Activated T-cell treated with anti-CD3 and anti-CD28 coated beads, Interleukin-2, amount 50 U/mL, for 72 hours (primary cell): ENCODE measurements around the gene CPNE2. TPM values are rescaled to one million over a fixed set of nuclear protein-coding genes. Genes with fewer than 3 reads are reported as not detected.
A peak's percentile ranks its signal among the peaks of the same experiment; 100 is the strongest.

Experiments
- ATAC-seq, 2 donors: fragments of 150-1000 bp; cut with Tn5 transposase; replicated peaks in 1 of 2; 2 replicates each; pipeline ENCODE4 v1.10.0; 2021; ENCODE audit warnings: moderate library complexity in 2 of 2, mild to moderate bottlenecking in 1 of 2
- DNase-seq, 2 donors: peaks; one replicate each; pipeline ENCODE4 v3.0.0; 2021 to 2022; ENCODE audit warnings: mixed read lengths in 1 of 2
- H3K27ac Mint-ChIP-seq: one replicate; pipeline ENCODE4 v1.8.0; 2022; ENCODE audit warnings: mild to moderate bottlenecking, moderate library complexity, mixed read lengths
- H3K27me3 Mint-ChIP-seq: one replicate; pipeline ENCODE4 v1.8.0; 2022; ENCODE audit warnings: low read depth, mixed read lengths
- H3K36me3 Mint-ChIP-seq, 2 donors: one replicate each; pipeline ENCODE4 v1.8.0; 2022; ENCODE audit warnings: mixed read lengths in 2 of 2, mild to moderate bottlenecking in 1 of 2; ENCODE audit not compliant: insufficient read depth in 2 of 2
- H3K4me1 Mint-ChIP-seq: one replicate; pipeline ENCODE4 v1.8.0; 2022; ENCODE audit warnings: low read depth, mixed read lengths
- H3K4me3 Mint-ChIP-seq, 2 donors: one replicate each; pipeline ENCODE4 v1.8.0; 2022; ENCODE audit warnings: mild to moderate bottlenecking in 2 of 2, mixed read lengths in 2 of 2, moderate library complexity in 2 of 2
- H3K9me3 Mint-ChIP-seq, 2 donors: one replicate each; pipeline ENCODE4 v1.8.0; 2022; ENCODE audit warnings: mixed read lengths in 2 of 2
- total RNA-seq, 2 donors: library from RNA; stranded (reverse); gene quantifications; one replicate each; pipeline ENCODE4 v1.2.3, GENCODE V29; 2022

CPNE2 gene
- total RNA-seq, 2 donors from 2014 or later, result 9.4 to 15.1 TPM

DNA sequence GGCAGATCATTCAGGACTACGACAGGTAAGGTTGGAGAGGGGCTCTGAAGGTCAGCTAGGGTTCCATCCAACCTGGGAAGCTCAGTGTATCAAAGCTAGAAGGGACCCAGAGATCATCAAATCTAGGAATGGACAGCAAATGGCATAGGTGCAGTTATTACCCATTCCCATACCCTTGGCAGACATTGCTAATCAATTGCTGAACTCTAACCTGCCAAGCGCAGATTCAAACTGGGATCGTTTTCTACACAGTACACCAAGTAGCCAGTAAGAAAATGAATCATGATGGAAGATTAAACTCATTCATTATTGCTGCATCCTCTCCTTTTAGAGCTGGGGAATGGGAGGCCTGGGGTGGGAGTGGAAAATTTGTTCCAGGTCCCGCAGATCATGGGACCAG is 33.6 kb downstream of the CPNE2 start:
- Mint-ChIP-seq H3K36me3 (no peaks in the 10 kb centered on the region), H3K27ac (no peak overlapping the region), H3K4me3 (no peak overlapping the region), H3K9me3 (no peaks in the 10 kb centered on the region), H3K27me3 (no peaks in the 10 kb centered on the region), H3K4me1 (peaks cover 77% of the 10 kb centered on the region)
- DNase-seq (no peak), ATAC-seq (no peak)

DNA sequence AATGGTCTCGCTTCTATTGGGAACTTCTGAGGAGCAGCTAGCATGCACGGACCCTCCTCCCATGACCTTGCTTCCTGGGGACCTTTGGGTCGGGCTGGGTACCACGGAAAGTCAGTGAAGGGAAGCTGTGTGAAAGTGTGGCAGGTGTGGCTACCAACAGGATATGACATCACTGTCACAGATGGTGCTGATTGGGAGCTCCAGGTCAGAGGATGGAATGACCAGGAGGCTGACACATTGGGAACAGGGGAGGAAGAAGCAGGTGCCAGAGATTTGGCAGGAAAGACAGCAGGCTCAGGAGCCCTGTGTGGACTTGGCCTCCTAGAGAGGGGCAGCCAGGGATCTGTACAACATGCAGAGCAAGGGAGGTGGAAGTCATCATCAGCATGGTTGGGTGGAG is 34.0 kb downstream of the CPNE2 start:
- H3K27me3 Mint-ChIP-seq, result no peaks in the 10 kb centered on the region
- peak overlapping the region; percentile 10 to 16 for H3K4me3 Mint-ChIP-seq
- H3K9me3 Mint-ChIP-seq, result no peaks in the 10 kb centered on the region
- ATAC-seq, result no peak
- peak overlapping the region; percentile 20 for H3K27ac Mint-ChIP-seq
- no peak for DNase-seq
- H3K4me1 Mint-ChIP-seq, result peaks cover 82% of the 10 kb centered on the region
- no peaks in the 10 kb centered on the region for H3K36me3 Mint-ChIP-seq

DNA sequence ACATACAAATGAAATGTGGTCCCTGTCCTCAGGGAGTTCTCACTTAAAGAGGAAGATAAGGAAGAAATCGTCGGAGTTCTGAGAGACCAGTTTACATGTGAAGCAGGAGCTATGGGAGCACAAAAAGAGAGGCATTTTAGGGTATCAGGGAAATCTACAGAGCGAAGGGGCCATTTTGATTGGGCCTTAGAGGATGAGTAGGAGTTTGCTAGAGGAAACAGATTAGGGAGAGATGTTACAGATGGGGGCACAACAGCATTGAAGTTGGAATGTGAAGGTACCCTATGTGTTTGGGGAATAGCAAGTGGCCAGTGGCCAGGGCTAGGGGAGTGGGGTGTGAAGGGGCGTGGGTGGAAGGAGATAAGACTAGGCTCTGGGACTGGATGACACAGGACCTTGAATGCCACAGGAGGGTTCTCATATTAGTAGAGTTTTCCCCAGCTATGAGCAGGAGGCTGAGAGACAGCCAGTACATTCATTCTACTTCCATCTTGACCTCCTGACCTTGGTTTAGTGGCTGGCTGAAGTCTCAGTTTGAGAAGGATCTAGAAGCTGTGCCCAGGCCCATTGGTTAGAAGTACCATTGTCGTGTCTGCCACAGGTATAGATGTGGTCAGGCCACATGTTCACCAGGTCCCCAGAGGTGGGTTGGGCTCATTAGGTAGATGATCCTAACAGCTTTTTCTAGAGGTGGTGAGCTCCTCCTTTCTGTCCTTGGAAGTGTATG is 34.8 kb downstream of the CPNE2 start:
- H3K9me3 Mint-ChIP-seq, result no peaks in the 10 kb centered on the region
- H3K4me3 Mint-ChIP-seq, result peak overlapping the region; percentile 35 to 43
- peak; percentile 39 to 51 for ATAC-seq
- H3K36me3 Mint-ChIP-seq, result no peaks in the 10 kb centered on the region
- peaks cover 89% of the 10 kb centered on the region for H3K4me1 Mint-ChIP-seq
- H3K27me3 Mint-ChIP-seq, result no peaks in the 10 kb centered on the region
- H3K27ac Mint-ChIP-seq, result peak overlapping the region; percentile 75
- DNase-seq, result peak; percentile 42

DNA sequence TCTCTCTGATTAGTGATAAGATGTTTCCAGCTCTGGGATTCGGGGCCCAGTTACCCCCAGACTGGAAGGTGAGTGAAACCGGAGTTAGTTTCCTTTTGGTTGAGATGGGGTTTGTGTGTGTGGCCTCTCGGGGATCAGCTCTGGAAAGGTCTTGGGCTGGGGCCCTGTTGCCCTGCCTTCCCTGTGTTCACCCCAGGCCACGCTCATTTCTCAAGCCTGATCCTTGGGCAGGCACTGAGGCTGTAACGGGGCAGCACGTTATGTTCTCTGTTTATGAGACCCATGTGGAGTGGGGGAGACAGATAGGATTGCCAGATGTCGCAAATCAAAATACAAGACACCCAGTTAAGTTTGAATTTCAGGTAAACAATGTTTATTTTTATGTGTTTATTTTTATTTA is 35.5 kb downstream of the CPNE2 start:
- H3K4me1 Mint-ChIP-seq, result peaks cover 95% of the 10 kb centered on the region
- peak overlapping the region; percentile 35 to 43 for H3K4me3 Mint-ChIP-seq
- ATAC-seq, result no peak
- H3K9me3 Mint-ChIP-seq, result no peaks in the 10 kb centered on the region
- no peaks in the 10 kb centered on the region for H3K36me3 Mint-ChIP-seq
- H3K27ac Mint-ChIP-seq, result peak overlapping the region; percentile 75
- no peaks in the 10 kb centered on the region for H3K27me3 Mint-ChIP-seq
- DNase-seq, result no peak

DNA sequence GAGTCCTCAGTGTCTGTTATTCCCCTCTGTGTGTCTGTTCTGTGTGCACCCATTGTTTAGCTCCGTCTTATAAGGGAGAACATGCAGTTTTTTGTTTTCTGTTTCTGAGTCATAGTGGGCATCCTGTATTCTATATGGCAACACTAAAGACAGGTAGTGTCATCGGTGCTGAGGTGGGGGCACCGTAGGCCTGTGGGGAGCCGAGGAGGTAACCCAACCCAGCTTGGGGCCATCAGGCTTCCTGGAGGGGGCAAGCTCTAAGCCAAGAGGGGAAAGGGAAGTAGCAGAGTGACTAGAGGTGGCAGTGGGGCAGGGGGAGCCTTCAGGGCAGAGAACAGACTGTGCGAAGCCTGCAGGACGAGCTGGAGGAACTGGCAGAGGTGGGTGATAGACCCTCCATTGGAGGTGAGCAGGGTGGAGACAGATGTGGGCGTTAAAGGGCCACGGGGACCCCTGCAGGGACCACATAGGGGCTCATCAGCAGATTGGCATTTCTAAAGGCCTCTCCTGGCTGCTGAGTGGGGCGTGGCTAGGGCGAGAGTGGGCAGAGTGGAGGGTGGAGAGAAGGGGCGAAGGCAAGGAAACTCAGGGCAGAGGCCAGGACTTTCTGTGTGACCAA is 36.5 kb downstream of the CPNE2 start:
- Mint-ChIP-seq H3K27me3 (no peaks in the 10 kb centered on the region), H3K4me1 (peaks cover 93% of the 10 kb centered on the region), H3K27ac (peak overlapping the region; percentile 85), H3K4me3 (peak overlapping the region; percentile 72 to 80), H3K36me3 (no peaks in the 10 kb centered on the region), H3K9me3 (no peaks in the 10 kb centered on the region)
- DNase-seq (peak; percentile 76 to 78), ATAC-seq (peak; percentile 86 to 90)

DNA sequence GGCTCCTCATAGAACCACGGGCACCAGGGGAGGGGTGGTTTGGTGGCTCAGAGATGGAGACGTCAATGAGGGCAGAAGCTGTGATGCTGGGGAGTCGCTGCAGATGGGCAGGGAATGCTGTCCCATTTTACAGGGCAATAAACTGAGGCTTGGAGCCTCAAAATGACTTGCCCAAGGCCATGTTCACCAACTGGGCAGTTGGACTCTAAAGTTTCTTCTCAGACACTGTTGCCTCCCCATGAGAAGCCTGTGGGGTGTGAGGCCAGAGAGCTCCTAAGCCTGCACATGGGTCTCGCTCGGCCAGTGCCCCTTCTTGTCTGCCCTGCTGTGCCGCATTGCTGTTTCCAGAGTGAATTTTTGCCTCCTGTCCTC is 38.6 kb downstream of the CPNE2 start:
- H3K4me1 Mint-ChIP-seq, result peaks cover 95% of the 10 kb centered on the region
- H3K36me3 Mint-ChIP-seq, result no peaks in the 10 kb centered on the region
- H3K4me3 Mint-ChIP-seq, result peak overlapping the region in 1 of 2 donors; percentile 63
- DNase-seq (no peak), ATAC-seq (no peak)
- no peaks in the 10 kb centered on the region for H3K27me3 Mint-ChIP-seq
- no peaks in the 10 kb centered on the region for H3K9me3 Mint-ChIP-seq
- H3K27ac Mint-ChIP-seq, result no peak overlapping the region

DNA sequence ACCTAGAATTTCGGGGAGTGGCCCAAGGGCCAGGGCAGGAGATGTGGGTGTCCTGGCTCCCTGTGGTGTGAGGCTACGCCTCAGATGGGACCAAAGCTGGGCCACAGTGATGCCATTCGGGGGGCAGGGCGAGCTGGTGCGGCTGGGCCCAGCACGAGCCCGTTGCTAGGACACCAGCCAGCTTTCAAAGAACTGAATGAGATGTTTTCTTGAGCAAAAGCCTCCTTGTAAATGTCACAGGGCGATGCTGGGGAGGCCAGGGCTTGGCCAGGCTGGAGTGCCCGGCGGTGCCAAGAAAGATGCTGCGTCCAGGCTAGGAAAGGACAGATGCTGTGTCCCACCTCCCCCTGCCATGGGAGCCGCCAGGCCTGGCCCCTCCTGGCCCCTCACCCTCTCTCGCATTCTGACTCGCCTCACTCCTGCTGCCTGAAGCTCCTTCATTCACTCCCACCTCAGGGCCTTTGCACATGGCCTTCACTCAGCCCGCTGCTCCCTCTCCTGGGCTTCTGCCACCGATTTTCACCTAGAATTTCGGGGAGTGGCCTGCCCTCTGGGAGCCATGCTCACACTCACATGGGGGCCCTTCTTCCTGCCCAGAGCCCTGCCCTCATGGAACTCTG is 39.1 kb downstream of the CPNE2 start:
- peak overlapping the region; percentile 82 for H3K27ac Mint-ChIP-seq
- H3K4me1 Mint-ChIP-seq, result peaks cover 89% of the 10 kb centered on the region
- H3K9me3 Mint-ChIP-seq, result no peaks in the 10 kb centered on the region
- no peak for DNase-seq
- no peaks in the 10 kb centered on the region for H3K36me3 Mint-ChIP-seq
- H3K4me3 Mint-ChIP-seq, result peak overlapping the region; percentile 10 to 63
- H3K27me3 Mint-ChIP-seq, result no peaks in the 10 kb centered on the region
- no peak for ATAC-seq

DNA sequence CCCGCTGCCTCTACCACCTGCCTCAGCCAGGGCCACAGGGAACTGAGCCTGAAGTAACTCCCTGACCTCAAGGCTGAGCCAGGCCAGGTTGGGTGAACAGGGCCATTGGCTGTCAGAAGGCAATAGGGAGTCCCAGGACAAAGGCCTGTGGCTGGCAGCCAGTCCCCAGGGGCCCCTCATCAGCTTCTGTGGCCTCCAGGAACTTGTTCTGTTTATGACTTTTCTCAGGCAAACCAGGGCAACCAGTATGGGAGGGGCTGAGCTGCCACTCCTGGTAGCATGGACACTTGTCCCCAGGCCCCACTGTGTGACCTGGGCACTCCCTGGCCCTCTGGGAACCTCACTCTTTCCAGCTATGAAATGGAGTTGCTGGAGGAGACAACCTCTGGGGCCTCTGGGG is 40.1 kb downstream of the CPNE2 start:
- no peaks in the 10 kb centered on the region for H3K36me3 Mint-ChIP-seq
- no peak overlapping the region for H3K27ac Mint-ChIP-seq
- DNase-seq (no peak), ATAC-seq (no peak)
- no peaks in the 10 kb centered on the region for H3K9me3 Mint-ChIP-seq
- H3K4me3 Mint-ChIP-seq, result peak overlapping the region; percentile 34 to 46
- no peaks in the 10 kb centered on the region for H3K27me3 Mint-ChIP-seq
- peaks cover 79% of the 10 kb centered on the region for H3K4me1 Mint-ChIP-seq

DNA sequence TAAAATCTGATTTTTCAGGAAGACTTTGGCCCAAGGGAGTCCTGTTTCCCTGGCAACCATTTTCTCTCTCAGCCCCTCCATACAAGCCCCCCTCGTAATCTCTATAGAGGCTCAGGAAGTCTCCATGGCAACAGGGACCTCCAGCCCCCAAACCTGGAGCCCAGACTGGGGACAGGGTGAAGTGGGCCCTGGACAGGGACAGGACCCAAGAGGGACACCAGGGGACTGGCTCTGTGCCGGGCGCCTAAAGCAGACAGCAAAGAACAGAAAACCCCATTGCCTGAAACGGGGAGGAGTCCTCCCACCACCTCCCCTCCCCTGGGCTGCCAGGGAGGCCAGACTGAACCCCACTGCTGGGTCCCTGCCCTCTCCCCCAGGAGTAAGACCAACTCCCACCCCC is 40.6 kb downstream of the CPNE2 start:
- ATAC-seq, result no peak
- no peak overlapping the region for H3K4me3 Mint-ChIP-seq

DNA sequence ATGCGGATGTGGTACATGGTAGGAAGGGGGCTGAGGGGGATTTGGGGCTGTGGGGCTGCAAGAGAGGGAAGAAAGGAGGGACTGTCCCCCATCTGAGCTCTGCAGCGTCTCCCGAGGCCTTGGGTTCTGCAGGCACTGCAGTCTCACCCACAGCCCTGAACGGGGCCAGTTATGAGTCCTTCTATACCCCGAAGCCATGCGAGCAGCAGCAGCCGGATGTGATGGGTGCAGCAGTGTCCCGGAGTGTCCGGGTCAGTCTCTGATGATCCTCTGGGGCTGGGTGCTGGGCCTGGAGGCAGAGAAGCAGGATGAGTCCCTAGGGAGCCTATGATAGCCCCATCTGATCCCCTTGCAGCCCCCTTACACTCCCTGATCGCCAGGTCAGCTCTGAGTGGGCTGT is 41.5 kb downstream of the CPNE2 start:
- ATAC-seq, result peak; percentile 28 to 59
- Mint-ChIP-seq H3K36me3 (no peaks in the 10 kb centered on the region), H3K9me3 (no peaks in the 10 kb centered on the region), H3K4me3 (peak overlapping the region; percentile 57 to 77), H3K4me1 (peaks cover 65% of the 10 kb centered on the region), H3K27ac (peak overlapping the region; percentile 92), H3K27me3 (no peaks in the 10 kb centered on the region)
- DNase-seq, result peak in 1 of 2 donors; percentile 48

More for the DNA sequence above, 40.6 kb downstream of the CPNE2 start:
- no peak overlapping the region for H3K27ac Mint-ChIP-seq
- H3K27me3 Mint-ChIP-seq, result no peaks in the 10 kb centered on the region
- peaks cover 74% of the 10 kb centered on the region for H3K4me1 Mint-ChIP-seq
- no peaks in the 10 kb centered on the region for H3K36me3 Mint-ChIP-seq
- no peaks in the 10 kb centered on the region for H3K9me3 Mint-ChIP-seq
- no peak for DNase-seq

DNA sequence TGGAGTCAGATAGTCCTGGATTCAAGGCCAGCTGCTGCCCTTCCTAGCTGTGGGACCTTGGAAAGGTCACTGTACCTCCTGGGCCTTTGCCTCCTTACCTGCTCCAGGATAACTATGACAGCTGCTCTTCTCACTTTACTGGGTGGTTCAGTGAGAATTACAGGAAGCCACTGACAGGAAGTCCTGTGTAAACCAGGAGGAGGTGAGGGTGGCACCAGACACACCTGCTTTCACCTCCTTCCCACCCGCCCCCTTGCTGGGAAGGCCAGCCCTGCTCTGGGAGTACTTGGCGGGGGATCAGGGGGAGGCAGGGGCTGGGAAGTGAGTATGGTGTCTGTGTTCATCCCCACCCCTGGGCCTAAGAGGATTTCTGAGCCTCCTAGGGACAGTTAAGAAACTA is 42.6 kb downstream of the CPNE2 start:
- Mint-ChIP-seq H3K4me1 (peaks cover 60% of the 10 kb centered on the region), H3K27me3 (no peaks in the 10 kb centered on the region), H3K9me3 (no peaks in the 10 kb centered on the region), H3K4me3 (peak overlapping the region; percentile 70 to 77), H3K36me3 (no peaks in the 10 kb centered on the region), H3K27ac (peak overlapping the region; percentile 92)
- ATAC-seq, result peak; percentile 57 to 60
- DNase-seq, result peak in 1 of 2 donors; percentile 40

DNA sequence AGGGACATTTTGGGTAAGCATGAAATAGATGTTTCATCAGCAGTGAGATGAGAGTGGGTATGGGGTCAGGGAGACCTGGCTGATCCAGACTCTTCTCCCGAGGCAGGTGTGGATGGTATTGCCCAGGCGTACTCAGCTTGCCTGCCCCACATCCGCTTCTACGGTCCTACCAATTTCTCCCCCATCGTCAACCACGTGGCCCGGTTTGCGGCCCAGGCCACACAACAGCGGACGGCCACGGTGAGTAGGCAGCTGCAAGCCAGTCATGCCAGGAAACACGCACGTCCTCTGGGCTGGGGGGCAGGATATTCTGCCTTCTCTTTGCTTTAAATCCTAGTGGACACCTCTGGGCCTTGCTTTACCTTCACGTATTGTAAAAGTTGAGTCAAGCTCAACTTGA is 44.7 kb downstream of the CPNE2 start:
- H3K4me1 Mint-ChIP-seq, result peaks cover 47% of the 10 kb centered on the region

DNA sequence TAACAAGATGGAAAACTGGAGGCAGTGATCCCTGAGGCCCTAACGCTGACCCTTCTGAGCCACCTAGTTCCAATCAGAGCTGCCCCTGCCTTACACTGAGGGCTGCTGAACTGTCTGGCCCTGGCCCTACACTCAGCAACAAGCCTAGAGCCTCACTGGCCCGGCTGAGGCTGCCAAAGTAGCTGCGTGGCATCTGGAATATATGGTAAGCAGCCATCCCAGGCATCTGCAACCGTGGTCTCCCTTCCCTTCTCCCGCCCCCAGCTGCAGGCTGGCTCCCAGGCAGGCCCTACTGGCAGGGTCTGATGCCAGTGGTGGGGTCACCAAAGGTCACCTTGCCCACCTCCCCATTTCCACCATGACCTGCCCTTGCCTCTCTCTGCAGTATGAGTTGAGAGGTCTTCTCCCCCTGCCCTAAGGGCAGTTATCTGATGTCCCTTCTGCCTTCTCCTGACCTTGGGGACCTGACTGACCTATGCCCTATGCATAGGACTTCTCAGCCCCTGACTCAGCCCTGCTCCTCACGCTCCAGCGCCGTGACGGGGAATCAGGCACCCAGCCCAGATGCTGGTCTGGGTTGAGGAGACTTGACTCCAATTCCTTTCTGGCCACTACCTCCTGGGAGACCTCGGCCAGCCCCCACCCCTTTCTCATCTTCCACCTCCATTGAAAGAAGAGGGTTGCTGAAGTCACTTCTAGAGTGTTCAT is 45.3 kb downstream of the CPNE2 start:
- Mint-ChIP-seq H3K4me3 (no peak overlapping the region), H3K27ac (no peak overlapping the region), H3K27me3 (no peaks in the 10 kb centered on the region), H3K36me3 (no peaks in the 10 kb centered on the region), H3K4me1 (peaks cover 47% of the 10 kb centered on the region), H3K9me3 (no peaks in the 10 kb centered on the region)
- ATAC-seq (no peak), DNase-seq (no peak)

More for the DNA sequence above, 44.7 kb downstream of the CPNE2 start:
- Mint-ChIP-seq H3K36me3 (no peaks in the 10 kb centered on the region), H3K4me3 (no peak overlapping the region), H3K27me3 (no peaks in the 10 kb centered on the region), H3K27ac (no peak overlapping the region), H3K9me3 (no peaks in the 10 kb centered on the region)
- ATAC-seq (no peak), DNase-seq (no peak)
